Colonic mucosa (tissue), 4 donors: ENCODE results near the gene CAPZB. TPM values are rescaled to one million over a fixed set of nuclear protein-coding genes. Genes with fewer than 3 reads are reported as not detected.
"Not testable (repeated sequence)": the region's sequence is repeated elsewhere in the genome, so short reads cannot be mapped to it uniquely, and the experiment has no call there.

Experiments used
- DNase-seq: peaks from one replicate; pipeline ENCODE4 v3.0.0-alpha.2; 2020
- H3K27ac ChIP-seq: fragments of 200-600 bp; one replicate; pipeline ENCODE4 v1.8.0; 2021
- H3K27me3 ChIP-seq: fragments of 200-600 bp; one replicate; pipeline ENCODE4 v1.8.0; 2021
- H3K36me3 ChIP-seq: fragments of 200-600 bp; one replicate; pipeline ENCODE4 v1.8.0; 2021
- H3K4me1 ChIP-seq: fragments of 200-600 bp; one replicate; pipeline ENCODE4 v1.8.0; 2021; ENCODE audit warnings: mild to moderate bottlenecking
- H3K4me3 ChIP-seq: fragments of 200-600 bp; one replicate; pipeline ENCODE4 v1.8.0; 2021
- H3K9ac ChIP-seq, 2 donors: one replicate each; pipeline ENCODE4 v1.7.0; 2013; ENCODE audit warnings: control low read depth in 2 of 2, low read depth in 2 of 2, low read length in 2 of 2
- H3K9me3 ChIP-seq: fragments of 200-600 bp; one replicate; pipeline ENCODE4 v1.8.0; 2021
- CTCF ChIP-seq: fragments of 200-600 bp; IDR thresholded peaks from one replicate; pipeline ENCODE4 v1.8.0; 2022; ENCODE audit warnings: antibody characterized with exemption, mild to moderate bottlenecking
- intact Hi-C: fragments of 100-400 bp; cut with DNase I; formaldehyde crosslinking; loops from one replicate; pipeline ENCODE4 v1.14.1; 2022
- total RNA-seq, 2 donors: library from RNA; stranded (reverse); fragmentation: NEBNext Ultra II Directional in 1 of 2; extraction: Animal tissue kit (Norgen Biotek cat#: 25700) in 1 of 2; gene quantifications; one replicate each; pipeline ENCODE4 v1.2.1, GENCODE V29; 2021
- donor health status: healthy.
- donor health status: DM: no; HTN: no; CAD: no.
- donor health status: DM: no; HTN: no; CAD: no.

Gene CAPZB
- total RNA-seq, 2 donors from 2014 or later = 397 to 407 TPM

- DNase-seq = no peak
- no peak overlapping the region for H3K27ac ChIP-seq
- intact Hi-C loops = no loop called here
These were observed 43.1 kb upstream of the CAPZB start for GRCh38 chr1:19528438-19528837.

GRCh38 chr1:19525607-19526545 is 40.5 kb upstream of the CAPZB start:
- DNase-seq = no peak
- Histone ChIP-seq H3K4me3 (no peak overlapping the region), H3K36me3 (no peaks in the 10 kb centered on the region), H3K27me3 (no peaks in the 10 kb centered on the region), H3K27ac (no peak overlapping the region), H3K9me3 (no peaks in the 10 kb centered on the region), H3K9ac (no peak overlapping the region), H3K4me1 (no peaks in the 10 kb centered on the region)
- TF ChIP-seq CTCF = no peak
- intact Hi-C loops = no loop called here

More at GRCh38 chr1:19528438-19528837, 43.1 kb upstream of the CAPZB start:
- Histone ChIP-seq H3K9ac (no peak overlapping the region), H3K4me3 (no peak overlapping the region), H3K27me3 (no peaks in the 10 kb centered on the region), H3K36me3 (no peaks in the 10 kb centered on the region), H3K9me3 (no peaks in the 10 kb centered on the region), H3K4me1 (no peaks in the 10 kb centered on the region)
- no peak for TF ChIP-seq CTCF

- Histone ChIP-seq H3K36me3 (no peaks in the 10 kb centered on the region), H3K27me3 (no peaks in the 10 kb centered on the region)
These were observed 39.5 kb upstream of the CAPZB start for GRCh38 chr1:19524791-19525190.

GRCh38 chr1:19522570-19522969 is 37.2 kb upstream of the CAPZB start:
- H3K27me3 ChIP-seq, H3K9me3 ChIP-seq, H3K36me3 ChIP-seq, H3K9ac ChIP-seq, H3K4me3 ChIP-seq, DNase-seq, H3K27ac ChIP-seq, intact Hi-C loops, H3K4me1 ChIP-seq: not testable (repeated sequence)

More at GRCh38 chr1:19524791-19525190, 39.5 kb upstream of the CAPZB start:
- H3K27ac ChIP-seq = no peak overlapping the region
- H3K4me3 ChIP-seq = no peak overlapping the region
- H3K9me3 ChIP-seq = no peaks in the 10 kb centered on the region
- no peak for TF ChIP-seq CTCF
- intact Hi-C loops = no loop called here
- DNase-seq = no peak
- no peak overlapping the region for H3K9ac ChIP-seq
- H3K4me1 ChIP-seq = no peaks in the 10 kb centered on the region

GRCh38 chr1:19521411-19521810 is 36.1 kb upstream of the CAPZB start:
- intact Hi-C loops = no loop called here
- DNase-seq = no peak
- no peak for TF ChIP-seq CTCF
- H3K9me3 ChIP-seq = no peaks in the 10 kb centered on the region
- no peak overlapping the region for H3K27ac ChIP-seq
- no peaks in the 10 kb centered on the region for H3K36me3 ChIP-seq
- no peaks in the 10 kb centered on the region for H3K27me3 ChIP-seq
- H3K4me1 ChIP-seq = no peaks in the 10 kb centered on the region
- H3K9ac ChIP-seq = no peak overlapping the region
- no peak overlapping the region for H3K4me3 ChIP-seq

GRCh38 chr1:19517017-19517416 is 31.7 kb upstream of the CAPZB start:
- Histone ChIP-seq H3K27me3 (no peaks in the 10 kb centered on the region), H3K9ac (no peak overlapping the region), H3K27ac (no peak overlapping the region), H3K4me3 (no peak overlapping the region), H3K9me3 (no peaks in the 10 kb centered on the region), H3K36me3 (no peaks in the 10 kb centered on the region), H3K4me1 (no peaks in the 10 kb centered on the region)
- intact Hi-C loops = no loop called here
- DNase-seq = no peak
- no peak for TF ChIP-seq CTCF
